ENCODE results near the gene ZNF865.

Gene ZNF865

DNA sequence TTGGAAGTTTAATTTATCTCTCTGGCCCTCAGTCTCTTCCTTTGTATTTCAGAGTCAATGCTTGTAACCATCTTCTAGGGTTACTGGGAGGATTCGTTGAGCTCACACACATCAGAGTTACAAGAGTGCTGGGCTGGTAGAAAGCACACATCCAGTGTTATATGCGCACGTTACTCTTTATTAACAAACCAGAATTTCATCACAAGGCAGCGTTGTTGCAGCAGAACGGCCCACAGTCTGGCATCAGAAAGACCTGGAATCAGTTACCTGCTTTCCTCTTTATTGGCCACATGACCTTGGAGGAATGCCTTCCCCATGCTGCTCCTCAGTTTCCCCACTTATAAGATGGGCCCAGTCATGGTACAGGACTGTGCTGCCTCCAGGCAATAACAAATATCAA lies 3.9 kb downstream of the ZNF865 start:
- no peak for DNase-seq

DNA sequence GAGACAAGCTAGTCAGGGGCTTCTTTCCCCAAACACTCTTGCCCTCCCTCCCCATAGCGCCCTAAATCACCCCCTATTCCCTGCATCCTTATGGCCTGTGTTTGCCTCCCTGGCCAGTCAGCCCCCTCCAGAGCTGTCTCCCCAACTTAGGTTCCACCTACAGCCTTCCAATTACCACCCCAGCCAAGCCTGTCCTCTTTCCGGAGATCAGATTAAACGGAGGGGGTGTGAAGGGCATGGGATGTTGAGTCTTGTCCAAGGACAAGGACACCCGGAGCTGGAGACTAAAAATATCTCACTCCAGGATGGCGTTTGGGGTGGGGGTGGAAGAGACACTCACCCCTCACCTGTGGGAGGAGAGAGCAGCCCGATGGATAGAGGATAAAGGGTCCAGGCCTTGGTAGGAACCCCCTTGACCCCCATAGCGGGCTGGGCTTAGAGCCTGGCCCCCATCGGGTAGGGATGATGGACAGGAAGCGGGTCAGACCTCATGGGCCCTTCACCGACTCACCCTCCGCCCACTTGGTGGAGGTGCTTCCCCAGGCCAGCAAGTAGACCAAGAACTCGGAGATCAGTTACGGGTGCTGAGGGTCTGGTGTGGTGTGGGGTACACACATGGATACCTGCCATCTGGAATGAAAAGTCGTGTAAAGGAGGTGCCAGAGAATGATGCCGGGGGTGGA lies 6.0 kb downstream of the ZNF865 start:
- DNase-seq: no peak

DNA sequence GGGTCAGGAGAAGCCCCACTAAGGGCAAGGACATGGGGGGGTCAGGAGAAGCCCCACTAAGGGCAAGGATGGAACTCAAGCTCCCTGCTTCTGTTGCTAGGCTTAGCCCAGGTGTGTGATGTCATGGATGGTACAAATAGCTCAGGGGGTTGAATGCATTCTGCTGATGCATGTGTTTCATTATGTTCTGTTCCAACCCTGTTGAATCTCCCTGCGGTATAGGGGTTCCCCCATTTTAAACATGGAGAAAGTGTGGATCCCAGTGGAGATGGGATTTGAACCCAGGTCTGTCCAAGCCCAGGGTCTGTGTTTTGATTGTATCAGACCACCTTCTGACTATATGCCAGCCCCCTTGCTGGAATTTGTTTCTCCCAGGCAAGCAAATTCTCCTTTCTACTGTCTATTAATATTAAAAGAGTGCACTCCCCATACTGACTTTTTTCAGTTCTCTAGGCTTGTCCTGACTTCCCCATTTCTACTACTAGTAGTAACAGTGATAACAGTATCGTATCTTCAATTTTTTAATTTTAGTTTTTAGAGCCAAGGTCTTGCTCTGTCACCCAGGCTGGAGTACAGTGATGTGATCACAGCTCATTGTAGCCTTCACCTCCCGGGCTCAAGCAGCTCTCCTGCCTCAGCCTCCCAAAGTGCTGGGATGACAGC lies 6.7 kb downstream of the ZNF865 start:
- no peak for DNase-seq

DNA sequence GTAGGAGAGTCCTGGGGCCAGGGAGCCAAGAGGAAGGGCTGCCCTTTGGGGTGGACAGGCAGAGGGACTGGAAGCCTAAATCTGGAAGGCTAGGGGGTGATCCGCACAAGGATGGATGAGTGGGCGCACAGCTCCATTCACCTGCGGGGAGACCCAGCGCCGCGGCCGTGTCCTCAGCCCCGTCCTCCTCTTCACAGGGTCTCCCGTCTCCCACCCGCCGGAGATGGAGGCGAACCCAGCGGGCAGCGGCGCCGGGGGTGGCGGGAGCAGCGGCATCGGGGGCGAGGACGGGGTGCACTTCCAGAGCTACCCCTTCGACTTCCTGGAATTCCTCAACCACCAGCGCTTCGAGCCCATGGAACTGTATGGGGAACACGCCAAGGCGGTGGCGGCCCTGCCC lies 7.9 kb downstream of the ZNF865 start:
- DNase-seq: no peak

DNA sequence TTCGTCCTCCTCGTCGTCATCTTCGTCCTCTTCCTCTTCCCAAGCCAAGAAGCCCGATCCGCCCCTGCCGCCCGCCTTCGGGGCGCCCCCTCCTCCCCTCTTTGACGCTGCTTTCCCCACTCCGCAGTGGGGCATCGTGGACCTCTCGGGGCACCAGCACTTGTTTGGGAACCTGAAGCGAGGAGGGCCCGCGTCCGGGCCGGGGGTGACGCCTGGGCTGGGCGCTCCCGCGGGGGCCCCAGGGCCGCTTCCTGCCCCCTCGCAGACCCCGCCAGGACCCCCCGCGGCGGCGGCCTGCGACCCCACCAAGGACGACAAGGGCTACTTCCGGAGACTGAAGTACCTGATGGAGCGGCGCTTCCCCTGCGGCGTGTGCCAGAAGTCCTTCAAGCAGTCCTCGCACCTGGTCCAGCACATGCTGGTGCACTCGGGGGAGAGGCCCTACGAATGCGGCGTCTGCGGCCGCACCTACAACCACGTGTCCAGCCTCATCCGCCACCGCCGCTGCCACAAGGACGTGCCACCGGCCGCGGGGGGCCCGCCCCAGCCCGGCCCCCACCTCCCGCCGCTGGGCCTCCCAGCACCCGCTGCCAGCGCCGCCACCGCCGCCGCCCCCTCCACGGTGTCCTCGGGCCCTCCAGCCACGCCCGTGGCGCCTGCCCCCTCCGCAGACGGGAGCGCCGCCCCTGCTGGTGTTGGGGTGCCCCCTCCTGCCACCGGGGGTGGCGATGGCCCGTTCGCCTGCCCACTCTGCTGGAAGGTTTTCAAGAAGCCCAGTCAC lies 8.7 kb downstream of the ZNF865 start:
- DNase-seq: no peak

DNA sequence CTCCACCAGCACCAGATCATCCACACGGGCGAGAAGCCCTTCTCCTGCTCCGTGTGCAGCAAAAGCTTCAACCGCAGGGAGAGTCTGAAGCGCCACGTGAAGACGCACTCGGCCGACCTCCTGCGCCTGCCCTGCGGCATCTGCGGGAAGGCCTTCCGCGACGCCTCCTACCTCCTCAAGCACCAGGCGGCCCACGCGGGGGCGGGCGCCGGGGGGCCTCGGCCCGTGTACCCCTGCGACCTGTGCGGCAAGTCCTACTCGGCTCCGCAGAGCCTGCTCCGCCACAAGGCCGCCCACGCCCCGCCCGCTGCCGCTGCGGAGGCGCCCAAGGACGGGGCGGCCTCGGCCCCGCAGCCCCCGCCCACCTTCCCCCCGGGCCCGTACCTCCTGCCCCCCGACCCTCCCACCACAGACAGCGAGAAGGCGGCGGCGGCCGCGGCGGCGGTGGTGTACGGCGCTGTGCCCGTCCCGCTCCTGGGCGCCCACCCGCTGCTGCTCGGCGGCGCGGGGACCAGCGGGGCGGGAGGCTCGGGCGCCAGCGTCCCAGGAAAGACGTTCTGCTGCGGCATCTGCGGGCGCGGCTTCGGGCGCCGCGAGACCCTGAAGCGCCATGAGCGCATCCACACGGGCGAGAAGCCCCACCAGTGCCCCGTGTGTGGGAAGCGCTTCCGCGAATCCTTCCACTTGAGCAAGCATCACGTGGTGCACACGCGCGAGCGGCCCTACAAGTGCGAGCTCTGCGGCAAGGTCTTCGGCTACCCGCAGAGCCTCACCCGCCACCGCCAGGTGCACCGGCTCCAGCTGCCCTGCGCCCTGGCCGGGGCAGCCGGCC lies 9.5 kb downstream of the ZNF865 start:
- no peak for DNase-seq

DNA sequence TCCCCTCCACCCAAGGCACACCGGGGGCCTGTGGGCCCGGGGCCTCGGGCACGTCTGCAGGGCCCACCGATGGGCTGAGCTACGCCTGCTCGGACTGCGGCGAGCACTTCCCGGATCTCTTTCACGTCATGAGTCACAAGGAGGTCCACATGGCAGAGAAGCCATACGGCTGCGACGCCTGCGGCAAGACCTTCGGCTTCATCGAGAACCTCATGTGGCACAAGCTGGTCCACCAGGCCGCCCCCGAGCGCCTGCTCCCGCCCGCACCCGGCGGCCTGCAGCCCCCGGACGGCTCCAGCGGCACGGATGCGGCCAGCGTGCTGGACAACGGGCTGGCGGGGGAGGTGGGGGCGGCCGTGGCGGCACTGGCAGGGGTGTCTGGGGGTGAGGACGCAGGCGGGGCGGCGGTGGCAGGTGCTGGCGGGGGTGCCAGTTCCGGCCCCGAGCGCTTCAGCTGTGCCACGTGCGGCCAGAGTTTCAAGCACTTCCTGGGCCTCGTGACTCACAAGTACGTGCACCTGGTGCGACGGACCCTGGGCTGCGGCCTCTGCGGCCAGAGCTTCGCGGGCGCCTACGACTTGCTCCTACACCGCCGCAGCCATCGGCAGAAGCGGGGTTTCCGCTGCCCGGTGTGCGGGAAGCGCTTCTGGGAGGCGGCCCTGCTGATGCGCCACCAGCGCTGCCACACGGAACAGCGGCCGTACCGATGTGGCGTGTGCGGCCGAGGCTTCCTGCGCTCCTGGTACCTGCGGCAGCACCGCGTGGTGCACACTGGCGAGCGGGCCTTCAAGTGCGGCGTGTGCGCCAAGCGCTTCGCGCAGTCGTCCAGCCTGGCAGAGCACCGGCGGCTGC lies 10.3 kb downstream of the ZNF865 start:
- no peak for DNase-seq

DNA sequence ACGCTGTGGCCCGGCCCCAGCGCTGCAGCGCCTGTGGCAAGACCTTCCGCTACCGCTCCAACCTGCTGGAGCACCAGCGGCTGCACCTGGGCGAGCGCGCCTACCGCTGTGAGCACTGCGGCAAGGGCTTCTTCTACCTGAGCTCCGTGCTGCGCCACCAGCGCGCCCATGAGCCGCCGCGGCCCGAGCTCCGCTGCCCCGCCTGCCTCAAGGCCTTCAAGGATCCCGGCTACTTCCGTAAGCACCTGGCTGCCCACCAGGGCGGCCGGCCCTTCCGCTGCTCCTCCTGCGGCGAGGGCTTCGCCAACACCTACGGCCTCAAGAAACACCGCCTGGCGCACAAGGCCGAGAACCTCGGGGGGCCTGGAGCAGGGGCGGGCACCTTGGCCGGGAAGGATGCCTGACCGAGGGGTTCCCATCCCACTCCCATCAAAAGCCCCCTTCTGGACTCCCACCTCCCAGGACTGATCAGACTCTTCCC lies 11.0 kb downstream of the ZNF865 start:
- DNase-seq: no peak

DNA sequence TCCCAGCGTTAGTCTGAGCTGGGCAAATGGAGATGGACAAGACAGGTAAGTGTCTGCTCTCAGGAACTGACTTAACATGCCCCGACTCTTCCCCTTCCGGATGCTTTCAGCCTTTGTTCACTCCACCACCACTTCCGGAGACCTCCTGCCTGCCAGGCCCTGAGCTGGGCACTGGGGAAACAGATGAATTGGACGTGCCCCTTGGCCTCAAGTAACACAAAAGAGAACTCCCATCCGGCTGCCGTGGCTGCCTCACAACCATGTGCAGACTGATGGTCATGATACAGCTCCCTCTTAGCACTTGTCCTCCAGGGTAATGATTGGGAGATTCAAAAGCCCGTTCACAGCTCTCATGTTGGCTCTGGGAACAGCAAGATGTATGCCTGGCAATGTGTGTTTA lies 12.0 kb downstream of the ZNF865 start:
- no peak for DNase-seq

DNA sequence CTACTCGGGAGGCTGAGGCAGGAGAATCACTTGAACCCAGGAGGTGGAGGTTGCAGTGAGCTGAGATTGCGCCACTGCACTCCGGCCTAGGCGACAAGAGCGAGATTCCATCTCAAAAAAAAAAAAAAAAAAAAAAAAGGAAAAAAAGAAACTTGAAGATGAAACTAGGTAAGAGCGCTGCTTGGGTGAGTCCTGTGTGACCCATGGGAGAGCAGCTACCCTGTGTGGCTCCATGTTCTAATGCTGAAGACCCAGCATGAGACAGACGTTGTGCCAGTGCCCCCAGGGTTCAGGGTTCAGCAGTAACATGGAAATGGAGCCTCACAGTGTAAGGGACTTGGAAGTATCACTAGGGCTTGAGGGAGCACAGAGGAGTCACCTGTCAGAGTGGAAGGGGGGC lies 13.0 kb downstream of the ZNF865 start:
- DNase-seq: no peak

DNA sequence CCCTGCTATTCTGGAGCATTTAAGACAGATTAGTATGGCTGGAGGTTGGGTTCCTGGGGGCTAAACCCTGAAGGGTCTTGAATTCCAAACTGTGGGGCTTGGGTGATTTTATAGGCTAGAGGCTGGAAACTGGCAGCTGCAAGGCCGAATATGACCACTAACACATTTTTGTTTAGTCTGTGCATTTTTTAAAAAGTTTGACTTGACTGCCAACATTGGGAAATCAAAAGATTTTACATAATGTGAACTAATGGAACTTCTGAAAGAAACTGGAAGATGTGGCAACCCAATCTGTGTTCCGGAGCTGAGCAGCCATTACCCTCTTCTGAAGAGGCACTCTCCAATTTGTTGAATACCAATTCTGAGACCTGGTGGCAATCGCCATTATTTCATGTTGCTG lies 13.8 kb downstream of the ZNF865 start:
- DNase-seq: no peak

DNA sequence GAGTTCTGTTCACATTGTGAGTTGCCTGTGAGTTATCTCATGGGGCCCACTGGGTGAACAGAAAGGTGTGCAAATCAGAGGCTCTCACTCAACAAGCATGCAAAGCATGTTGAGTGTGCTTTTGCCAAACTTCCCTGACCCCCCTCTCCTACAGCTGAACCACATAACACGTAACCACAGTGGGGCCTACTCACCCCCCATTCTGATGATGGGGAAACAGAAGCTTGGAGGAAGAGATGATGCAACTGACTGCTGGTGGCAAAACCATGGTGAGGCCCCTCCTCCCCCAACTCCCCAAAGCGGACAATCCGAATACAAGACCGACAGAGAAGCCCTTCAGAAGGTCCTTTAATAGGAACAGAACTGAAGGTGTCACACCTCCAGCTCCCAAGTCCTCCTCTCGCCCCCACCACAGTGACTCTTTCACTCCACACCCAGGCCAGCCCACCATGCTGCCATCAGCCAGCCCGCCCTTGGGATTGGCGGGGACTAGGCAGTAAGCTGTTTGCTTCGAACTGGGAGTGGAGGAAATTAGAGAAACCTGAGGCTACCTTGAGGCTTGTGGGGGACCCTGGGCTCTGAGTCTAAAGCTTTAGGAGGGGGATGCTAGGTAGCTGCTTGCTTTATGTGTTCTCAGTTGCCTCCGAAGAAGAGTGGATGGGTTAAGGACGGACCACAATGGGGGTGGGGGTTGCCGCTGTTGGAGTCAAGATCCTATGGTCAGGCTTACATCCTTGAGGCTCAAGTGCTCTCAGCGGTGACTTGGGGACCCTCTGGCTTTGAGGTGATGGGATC lies 15.2 kb downstream of the ZNF865 start:
- no peak for DNase-seq

DNA sequence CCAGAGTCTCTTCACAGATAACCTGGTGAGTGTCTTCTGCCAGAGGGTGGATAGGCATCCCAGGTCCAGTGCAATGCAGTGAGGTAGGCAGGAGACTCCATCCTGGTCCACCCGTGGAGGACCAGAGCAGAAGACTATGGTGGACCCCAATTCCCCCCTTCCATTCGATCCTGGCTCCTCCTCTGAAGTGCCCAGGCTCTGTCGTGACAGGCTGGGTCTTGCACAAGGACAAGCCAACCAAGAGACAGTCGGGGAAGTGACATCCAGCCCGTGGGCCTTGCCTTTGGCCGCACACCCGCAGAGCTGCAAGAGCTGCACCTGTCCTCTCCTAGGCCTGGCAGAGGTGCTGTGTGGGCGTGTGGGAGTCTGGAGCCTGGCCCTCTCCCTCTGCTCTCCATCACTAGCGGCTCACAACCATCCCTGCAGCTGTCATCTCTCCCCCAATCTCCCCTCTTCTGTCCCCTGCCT lies 15.8 kb downstream of the ZNF865 start:
- no peak for DNase-seq

DNA sequence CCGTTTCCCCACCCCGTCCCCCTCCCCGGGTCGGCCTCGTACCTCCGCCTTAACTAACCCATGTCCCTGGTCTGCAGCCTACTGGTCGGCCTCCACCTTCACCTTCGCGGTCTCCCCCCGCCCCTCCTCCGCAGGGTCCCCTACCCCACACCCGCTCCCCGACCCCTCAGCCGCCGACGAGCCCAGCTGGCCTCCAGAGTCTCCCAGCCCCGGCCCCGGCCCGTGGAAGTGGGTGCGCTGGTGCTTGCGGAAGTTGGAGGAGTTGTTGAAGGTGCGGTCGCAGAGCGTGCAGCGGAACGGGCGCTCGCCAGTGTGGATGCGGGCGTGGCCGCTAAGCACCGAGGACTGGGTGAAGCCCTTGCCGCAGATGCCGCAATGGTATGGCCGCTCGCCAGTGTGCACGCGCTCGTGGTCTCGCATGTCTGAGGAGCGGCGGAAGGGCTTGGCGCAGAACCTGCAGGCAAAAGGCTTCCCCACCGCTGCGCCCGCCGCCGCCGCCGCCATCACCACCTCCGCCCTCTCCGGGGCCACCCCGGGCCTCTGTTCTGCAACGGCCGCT lies 16.3 kb downstream of the ZNF865 start:
- DNase-seq: no peak

DNA sequence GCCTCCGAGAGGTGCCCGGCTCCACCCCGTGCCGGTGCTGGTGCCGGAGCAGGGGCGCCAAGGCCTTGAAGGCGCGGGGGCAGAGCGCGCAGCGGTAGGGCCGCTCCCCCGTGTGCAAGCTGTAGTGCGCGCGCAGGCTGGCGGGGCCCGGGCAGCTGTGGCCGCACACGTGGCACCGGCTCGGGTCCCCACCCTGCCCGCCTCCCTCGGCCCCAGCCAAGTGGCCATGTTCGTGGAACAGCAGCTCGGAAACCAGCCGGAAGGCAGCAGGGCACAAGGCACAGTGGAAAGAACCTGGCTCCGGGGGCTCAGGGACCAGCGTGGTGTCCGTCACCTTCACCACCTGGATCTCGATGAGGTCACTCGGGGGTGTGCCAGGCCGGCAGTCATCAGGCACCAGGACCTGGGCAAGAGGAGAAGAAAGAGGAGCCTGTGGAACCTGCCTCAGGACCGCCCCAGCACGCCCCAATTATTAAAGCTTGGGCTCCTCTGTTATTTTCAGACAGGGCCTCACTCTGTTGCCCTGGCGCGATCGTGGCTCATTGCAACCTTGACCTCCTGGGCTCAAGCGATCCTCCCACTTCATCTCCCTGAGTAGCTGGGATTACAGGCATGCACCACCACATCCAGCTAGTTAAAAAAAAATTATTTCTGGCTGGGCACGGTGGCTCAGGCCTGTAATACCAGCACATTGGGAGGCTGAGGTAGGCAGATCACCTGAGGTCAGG lies 17.0 kb downstream of the ZNF865 start:
- no peak for DNase-seq

DNA sequence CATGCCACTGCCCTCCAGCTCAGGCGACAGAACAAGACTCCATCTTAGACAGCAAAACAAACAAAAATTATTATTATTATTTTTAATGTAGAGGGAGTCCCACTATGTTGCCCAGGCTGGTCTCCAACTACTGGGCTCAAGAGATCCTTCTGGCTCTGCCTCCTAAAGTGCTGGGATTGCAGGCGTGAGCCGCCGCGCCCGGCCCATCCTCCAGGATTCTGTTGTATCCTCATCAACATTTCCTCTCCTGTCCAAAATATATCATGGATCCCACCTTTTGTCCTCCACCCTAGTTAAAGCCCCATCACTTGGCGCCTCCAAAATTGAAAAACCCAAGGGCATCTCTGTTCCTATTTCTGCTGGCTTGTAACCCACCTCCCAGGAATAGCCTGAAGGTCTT lies 17.7 kb downstream of the ZNF865 start:
- DNase-seq: no peak

DNA sequence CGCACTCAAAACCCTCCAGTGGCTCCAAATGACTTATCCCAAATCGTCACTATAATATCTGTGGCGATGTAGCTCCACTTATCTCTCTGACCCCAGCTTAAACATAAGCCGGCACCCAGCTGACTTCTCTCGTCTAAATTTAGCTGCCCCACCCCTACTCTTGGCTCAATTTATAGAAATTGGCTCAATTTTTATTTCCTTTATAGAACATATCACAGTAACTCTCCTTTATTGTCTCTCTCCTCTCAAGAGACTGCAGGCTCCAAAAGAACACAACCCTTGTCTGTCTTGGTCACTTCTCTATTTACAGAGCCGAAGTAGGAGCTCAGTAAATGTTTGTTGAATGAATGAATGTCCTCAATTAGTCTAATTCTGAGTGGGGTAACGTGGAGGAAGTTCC lies 18.1 kb downstream of the ZNF865 start:
- DNase-seq: no peak

DNA sequence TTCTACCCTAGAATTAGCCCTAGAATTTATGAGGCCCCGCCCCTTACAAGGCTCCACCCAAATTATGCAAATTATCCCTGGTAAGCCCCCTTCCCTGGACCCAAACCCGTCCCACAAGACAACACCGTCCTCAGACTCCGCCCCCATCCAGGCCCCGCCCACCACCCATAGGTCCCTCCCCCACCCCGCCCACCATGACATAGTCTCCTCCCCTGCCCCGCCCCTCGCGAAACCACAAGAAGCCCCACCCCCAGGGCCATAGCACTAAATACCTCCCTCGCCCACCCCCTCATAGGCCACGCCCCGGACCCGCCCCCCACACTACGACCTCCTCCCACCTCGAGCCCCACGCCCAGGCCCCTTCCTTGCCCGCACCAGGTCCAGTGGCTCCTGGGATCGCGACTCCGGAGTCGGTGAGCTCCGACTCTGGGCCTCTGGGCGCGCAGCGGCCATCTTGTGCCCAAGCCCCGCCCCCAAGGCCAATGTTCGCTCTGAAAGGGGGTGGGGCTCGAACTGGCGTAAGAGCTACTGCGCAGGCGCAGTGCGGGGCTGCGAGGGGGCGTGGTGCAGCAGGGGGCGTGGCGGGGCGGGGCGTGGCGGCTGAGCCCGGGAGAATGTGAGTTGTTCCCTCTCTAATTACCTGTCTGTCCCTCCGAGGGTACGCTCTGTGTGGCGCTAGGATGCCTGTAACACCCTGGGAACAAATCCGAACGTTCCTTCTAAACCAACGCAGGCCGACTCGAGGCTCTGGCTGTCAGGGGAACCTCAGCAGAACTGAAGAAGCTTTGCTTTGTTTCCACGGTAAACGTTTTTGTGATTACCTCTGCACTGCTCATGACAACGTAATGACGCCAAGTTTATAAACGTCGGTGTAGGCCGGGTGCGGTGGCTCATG lies 18.9 kb downstream of the ZNF865 start, which contains the start of gene ZNF784:
Gene ZNF784, minus strand, starts transcription at position 458 of the 895 bp plus-strand sequence. Its CDS starts 5 bp downstream, at position 453.
- DNase-seq: peak; percentile 97

DNA sequence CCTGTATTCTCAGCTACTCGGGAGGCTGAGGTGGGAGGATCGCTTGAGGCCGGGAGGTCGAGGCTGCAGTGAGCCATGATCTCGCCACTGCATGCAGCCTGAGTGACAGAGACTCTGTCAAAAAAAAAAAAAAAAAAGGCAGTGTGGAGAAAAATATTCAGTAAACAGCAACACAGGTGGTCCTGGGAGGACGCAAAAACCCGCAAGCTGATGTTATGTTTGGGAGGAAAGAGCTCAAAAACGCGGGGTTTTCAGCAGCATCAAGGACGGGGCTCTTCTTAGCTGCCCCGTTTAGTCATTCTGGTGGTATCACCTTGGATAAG lies 19.5 kb downstream of the ZNF865 start:
- DNase-seq: no peak

All from NCI-H146 (cell line).